GM12878 (cell line): ENCODE data around the gene M1AP. TPM values are rescaled to one million over a fixed set of nuclear protein-coding genes. Genes with fewer than 3 reads are reported as not detected.

Experiments
- ATF7 ChIP-seq: fragments of 450-650 bp; IDR thresholded peaks from 2 replicates; pipeline ENCODE4 v1.6.1; 2016; ENCODE audit warnings: low read depth, mild to moderate bottlenecking
- BHLHE40 ChIP-seq, 2 experiments: fragments of 450-650 bp in 1 of 2; IDR thresholded peaks; 2 replicates each; pipeline ENCODE4 v1.6.1; 2011 to 2017; ENCODE audit warnings: low read depth in 2 of 2, borderline replicate concordance in 1 of 2, improper control_type of control experiment in 1 of 2, low read length in 1 of 2, mild to moderate bottlenecking in 1 of 2
- CBX3 ChIP-seq: fragments of 200-600 bp; sonication (generic); IDR thresholded peaks from 2 replicates; pipeline ENCODE4 v1.6.1; 2016; ENCODE audit warnings: low read depth, borderline replicate concordance
- FOXK2 ChIP-seq: fragments of 450-650 bp; IDR thresholded peaks from 2 replicates; pipeline ENCODE4 v1.6.1; 2017; ENCODE audit warnings: mild to moderate bottlenecking, moderate library complexity
- IKZF2 ChIP-seq, 2 experiments: fragments of 450-650 bp; IDR thresholded peaks; 2 replicates each; pipeline ENCODE4 v1.6.1; 2017; ENCODE audit warnings: mild to moderate bottlenecking in 2 of 2, moderate library complexity in 2 of 2
- JUND ChIP-seq: IDR thresholded peaks from 2 replicates; pipeline ENCODE4 v1.6.1; 2012; ENCODE audit warnings: low read depth, mild to moderate bottlenecking, low read length, improper control_type of control experiment, moderate library complexity
- KDM1A ChIP-seq: fragments of 200-600 bp; sonication (generic); IDR thresholded peaks from 2 replicates; pipeline ENCODE4 v1.6.1; 2016; ENCODE audit warnings: borderline replicate concordance
- RB1 ChIP-seq: fragments of 450-650 bp; formaldehyde crosslinking; IDR thresholded peaks from 2 replicates; pipeline ENCODE4 v1.6.1; 2017; ENCODE audit warnings: mild to moderate bottlenecking, borderline replicate concordance
- RCOR1 ChIP-seq: conservative IDR thresholded peaks from 2 replicates; pipeline ENCODE4 v1.6.1; 2012; ENCODE audit warnings: low read depth, low read length, improper control_type of control experiment
- SPI1 ChIP-seq: IDR thresholded peaks from 2 replicates; pipeline ENCODE4 v1.6.1; 2011; ENCODE audit warnings: low read depth, mild to moderate bottlenecking, low read length, moderate library complexity, borderline replicate concordance; ENCODE audit not compliant: insufficient read depth
- TCF12 ChIP-seq: IDR thresholded peaks from 2 replicates; pipeline ENCODE4 v1.6.1; 2011; ENCODE audit warnings: low read depth, mild to moderate bottlenecking, low read length
- ZBED1 ChIP-seq: IDR thresholded peaks from 2 replicates; pipeline ENCODE4 v1.6.1; 2016; ENCODE audit warnings: borderline replicate concordance
- ZNF274 ChIP-seq: IDR thresholded peaks from one replicate; pipeline ENCODE4 v1.8.0; 2011; ENCODE audit not compliant: insufficient read length, insufficient read depth
- ZNF622 ChIP-seq: fragments of 450-650 bp; IDR thresholded peaks from 2 replicates; pipeline ENCODE4 v1.6.1; 2017; ENCODE audit warnings: mild to moderate bottlenecking, inconsistent platforms
- polyA plus RNA-seq, 11 experiments: library from polyadenylated mRNA; depleted of rRNA in 4 of 11; unstranded in 6 of 11; stranded (reverse) in 5 of 11; fragments of >200 nt; fragmentation: Nextera tagmentation in 4 of 11; fragmentation: Illumina TruSeq in 1 of 11; extraction: Ambion mirVana in 4 of 11; extraction: Trizol in 1 of 11; gene quantifications; 1 replicate in 1 of 11; 2 replicates in 10 of 11; pipeline versions ENCODE4 v1.2.1 to v1.2.3, GENCODE V29; 2011 to 2016; ENCODE audit warnings: inconsistent platforms in 2 of 11, missing spikeins in 2 of 11, low read depth in 1 of 11
- total RNA-seq, 4 experiments: library from RNA; depleted of rRNA in 3 of 4; stranded (reverse); fragments of >200 nt in 3 of 4; fragmentation: Illumina TruSeq in 1 of 4; extraction: Trizol in 1 of 4; gene quantifications; 2 replicates each; pipeline versions ENCODE4 v1.2.1 to v1.2.3, GENCODE V29; 2013 to 2021
- TF ChIP-seq, protein P1 (sequence below): IDR thresholded peaks from 2 replicates; pipeline ENCODE4 v1.6.1; 2011; ENCODE audit warnings: mild to moderate bottlenecking, low read depth, low read length, moderate library complexity; ENCODE audit not compliant: insufficient replicate concordance
- TF ChIP-seq, protein P2 (sequence below): IDR thresholded peaks from 2 replicates; pipeline ENCODE4 v1.6.1; 2012; ENCODE audit warnings: improper control_type of control experiment, low read depth, low read length; ENCODE audit not compliant: insufficient replicate concordance
- TF ChIP-seq, protein P3 (sequence below): fragments of 450-650 bp; IDR thresholded peaks from 2 replicates; pipeline ENCODE4 v1.6.1; 2017; ENCODE audit warnings: mild to moderate bottlenecking, moderate library complexity

The M1AP gene
- total and polyA plus RNA-seq, 10 of the 15 experiments (the other 5 are each of a cell fraction or from before 2014, with no cell fraction given) = 0.04 to 0.32 (median 0.16) TPM; not detected in 4

DNA sequence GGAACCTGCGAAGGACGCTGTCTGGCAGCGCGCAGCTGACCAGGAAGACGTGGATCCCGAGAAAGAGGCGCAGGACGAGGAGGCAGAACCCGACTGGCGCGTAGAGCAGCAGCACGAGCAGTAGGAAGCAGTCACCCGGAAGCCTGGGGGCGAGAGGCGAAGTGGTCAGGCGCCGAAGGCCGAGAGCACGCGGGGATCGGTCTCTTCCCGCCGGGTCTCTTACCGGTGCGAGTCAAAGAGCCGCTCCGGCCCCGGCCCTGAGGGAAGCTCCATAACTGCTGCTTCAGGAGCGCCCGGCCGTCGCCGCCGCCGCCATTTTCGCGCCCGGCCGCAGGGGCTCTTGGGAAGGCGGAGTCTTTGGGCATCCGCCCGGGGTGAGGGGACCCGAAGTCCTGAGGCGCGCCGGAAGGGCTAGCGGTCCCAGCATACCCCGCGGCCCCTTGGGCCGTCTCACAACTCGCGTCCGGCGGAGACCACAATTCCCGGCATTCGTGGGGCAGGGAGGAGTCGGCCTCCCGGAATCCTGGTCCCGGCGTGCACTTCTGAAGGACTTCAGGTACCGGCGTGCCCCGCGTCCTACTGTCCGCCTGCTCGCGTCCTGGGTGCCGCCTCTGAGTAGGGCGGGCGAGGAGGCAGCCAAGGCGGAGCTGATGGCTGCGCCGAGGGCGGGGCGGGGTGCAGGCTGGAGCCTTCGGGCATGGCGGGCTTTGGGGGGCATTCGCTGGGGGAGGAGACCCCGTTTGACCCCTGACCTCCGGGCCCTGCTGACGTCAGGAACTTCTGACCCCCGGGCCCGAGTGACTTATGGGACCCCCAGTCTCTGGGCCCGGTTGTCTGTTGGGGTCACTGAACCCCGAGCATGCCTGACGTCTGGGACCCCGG is 118.5 kb downstream of the M1AP start, which contains the start of the genes AUP1 and HTRA2 (continued):
- no peak for TF ChIP-seq CBX3
- peak; percentile 11 to 56; a peak in 2 of 4 replicates for TF ChIP-seq BHLHE40 (IDR thresholded peaks at IDR 0.05; ENCODE audit: borderline replicate concordance in 1 of 2, low read depth in 2 of 2, low read length in 1 of 2)
- TF ChIP-seq IKZF2 (IDR thresholded peaks at IDR 0.05) = peak; percentile 67 to 75; a peak in 3 of 4 replicates
- TF ChIP-seq SPI1 = no peak
- peak; percentile 56; the same call in 1 of the 2 replicates for TF ChIP-seq RB1
- TF ChIP-seq ZNF274 = no peak
- no peak for TF ChIP-seq TCF12
- TF ChIP-seq KDM1A = no peak
- TF ChIP-seq RCOR1 = no peak
- no peak for TF ChIP-seq ZBED1
- TF ChIP-seq FOXK2 = peak; percentile 38; the same call in 1 of the 2 replicates
- TF ChIP-seq ATF7 = no peak; the same call in 1 of the 2 replicates
- TF ChIP-seq, protein P1, sequence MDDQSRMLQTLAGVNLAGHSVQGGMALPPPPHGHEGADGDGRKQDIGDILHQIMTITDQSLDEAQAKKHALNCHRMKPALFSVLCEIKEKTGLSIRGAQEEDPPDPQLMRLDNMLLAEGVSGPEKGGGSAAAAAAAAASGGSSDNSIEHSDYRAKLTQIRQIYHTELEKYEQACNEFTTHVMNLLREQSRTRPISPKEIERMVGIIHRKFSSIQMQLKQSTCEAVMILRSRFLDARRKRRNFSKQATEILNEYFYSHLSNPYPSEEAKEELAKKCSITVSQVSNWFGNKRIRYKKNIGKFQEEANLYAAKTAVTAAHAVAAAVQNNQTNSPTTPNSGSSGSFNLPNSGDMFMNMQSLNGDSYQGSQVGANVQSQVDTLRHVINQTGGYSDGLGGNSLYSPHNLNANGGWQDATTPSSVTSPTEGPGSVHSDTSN = no peak
- no peak for TF ChIP-seq JUND
- TF ChIP-seq, protein P2, sequence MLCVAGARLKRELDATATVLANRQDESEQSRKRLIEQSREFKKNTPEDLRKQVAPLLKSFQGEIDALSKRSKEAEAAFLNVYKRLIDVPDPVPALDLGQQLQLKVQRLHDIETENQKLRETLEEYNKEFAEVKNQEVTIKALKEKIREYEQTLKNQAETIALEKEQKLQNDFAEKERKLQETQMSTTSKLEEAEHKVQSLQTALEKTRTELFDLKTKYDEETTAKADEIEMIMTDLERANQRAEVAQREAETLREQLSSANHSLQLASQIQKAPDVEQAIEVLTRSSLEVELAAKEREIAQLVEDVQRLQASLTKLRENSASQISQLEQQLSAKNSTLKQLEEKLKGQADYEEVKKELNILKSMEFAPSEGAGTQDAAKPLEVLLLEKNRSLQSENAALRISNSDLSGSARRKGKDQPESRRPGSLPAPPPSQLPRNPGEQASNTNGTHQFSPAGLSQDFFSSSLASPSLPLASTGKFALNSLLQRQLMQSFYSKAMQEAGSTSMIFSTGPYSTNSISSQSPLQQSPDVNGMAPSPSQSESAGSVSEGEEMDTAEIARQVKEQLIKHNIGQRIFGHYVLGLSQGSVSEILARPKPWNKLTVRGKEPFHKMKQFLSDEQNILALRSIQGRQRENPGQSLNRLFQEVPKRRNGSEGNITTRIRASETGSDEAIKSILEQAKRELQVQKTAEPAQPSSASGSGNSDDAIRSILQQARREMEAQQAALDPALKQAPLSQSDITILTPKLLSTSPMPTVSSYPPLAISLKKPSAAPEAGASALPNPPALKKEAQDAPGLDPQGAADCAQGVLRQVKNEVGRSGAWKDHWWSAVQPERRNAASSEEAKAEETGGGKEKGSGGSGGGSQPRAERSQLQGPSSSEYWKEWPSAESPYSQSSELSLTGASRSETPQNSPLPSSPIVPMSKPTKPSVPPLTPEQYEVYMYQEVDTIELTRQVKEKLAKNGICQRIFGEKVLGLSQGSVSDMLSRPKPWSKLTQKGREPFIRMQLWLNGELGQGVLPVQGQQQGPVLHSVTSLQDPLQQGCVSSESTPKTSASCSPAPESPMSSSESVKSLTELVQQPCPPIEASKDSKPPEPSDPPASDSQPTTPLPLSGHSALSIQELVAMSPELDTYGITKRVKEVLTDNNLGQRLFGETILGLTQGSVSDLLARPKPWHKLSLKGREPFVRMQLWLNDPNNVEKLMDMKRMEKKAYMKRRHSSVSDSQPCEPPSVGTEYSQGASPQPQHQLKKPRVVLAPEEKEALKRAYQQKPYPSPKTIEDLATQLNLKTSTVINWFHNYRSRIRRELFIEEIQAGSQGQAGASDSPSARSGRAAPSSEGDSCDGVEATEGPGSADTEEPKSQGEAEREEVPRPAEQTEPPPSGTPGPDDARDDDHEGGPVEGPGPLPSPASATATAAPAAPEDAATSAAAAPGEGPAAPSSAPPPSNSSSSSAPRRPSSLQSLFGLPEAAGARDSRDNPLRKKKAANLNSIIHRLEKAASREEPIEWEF = no peak
- TF ChIP-seq ZNF622 = no peak
- TF ChIP-seq, protein P3, sequence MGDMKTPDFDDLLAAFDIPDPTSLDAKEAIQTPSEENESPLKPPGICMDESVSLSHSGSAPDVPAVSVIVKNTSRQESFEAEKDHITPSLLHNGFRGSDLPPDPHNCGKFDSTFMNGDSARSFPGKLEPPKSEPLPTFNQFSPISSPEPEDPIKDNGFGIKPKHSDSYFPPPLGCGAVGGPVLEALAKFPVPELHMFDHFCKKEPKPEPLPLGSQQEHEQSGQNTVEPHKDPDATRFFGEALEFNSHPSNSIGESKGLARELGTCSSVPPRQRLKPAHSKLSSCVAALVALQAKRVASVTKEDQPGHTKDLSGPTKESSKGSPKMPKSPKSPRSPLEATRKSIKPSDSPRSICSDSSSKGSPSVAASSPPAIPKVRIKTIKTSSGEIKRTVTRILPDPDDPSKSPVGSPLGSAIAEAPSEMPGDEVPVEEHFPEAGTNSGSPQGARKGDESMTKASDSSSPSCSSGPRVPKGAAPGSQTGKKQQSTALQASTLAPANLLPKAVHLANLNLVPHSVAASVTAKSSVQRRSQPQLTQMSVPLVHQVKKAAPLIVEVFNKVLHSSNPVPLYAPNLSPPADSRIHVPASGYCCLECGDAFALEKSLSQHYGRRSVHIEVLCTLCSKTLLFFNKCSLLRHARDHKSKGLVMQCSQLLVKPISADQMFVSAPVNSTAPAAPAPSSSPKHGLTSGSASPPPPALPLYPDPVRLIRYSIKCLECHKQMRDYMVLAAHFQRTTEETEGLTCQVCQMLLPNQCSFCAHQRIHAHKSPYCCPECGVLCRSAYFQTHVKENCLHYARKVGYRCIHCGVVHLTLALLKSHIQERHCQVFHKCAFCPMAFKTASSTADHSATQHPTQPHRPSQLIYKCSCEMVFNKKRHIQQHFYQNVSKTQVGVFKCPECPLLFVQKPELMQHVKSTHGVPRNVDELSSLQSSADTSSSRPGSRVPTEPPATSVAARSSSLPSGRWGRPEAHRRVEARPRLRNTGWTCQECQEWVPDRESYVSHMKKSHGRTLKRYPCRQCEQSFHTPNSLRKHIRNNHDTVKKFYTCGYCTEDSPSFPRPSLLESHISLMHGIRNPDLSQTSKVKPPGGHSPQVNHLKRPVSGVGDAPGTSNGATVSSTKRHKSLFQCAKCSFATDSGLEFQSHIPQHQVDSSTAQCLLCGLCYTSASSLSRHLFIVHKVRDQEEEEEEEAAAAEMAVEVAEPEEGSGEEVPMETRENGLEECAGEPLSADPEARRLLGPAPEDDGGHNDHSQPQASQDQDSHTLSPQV = no peak
